ENCODE data around the gene CCDC192.
A peak's percentile ranks its signal among the peaks of the same experiment; 100 is the strongest.
"Not testable (repeated sequence)": the region's sequence is repeated elsewhere in the genome, so short reads cannot be mapped to it uniquely, and the experiment has no call there.

Gene CCDC192

DNA sequence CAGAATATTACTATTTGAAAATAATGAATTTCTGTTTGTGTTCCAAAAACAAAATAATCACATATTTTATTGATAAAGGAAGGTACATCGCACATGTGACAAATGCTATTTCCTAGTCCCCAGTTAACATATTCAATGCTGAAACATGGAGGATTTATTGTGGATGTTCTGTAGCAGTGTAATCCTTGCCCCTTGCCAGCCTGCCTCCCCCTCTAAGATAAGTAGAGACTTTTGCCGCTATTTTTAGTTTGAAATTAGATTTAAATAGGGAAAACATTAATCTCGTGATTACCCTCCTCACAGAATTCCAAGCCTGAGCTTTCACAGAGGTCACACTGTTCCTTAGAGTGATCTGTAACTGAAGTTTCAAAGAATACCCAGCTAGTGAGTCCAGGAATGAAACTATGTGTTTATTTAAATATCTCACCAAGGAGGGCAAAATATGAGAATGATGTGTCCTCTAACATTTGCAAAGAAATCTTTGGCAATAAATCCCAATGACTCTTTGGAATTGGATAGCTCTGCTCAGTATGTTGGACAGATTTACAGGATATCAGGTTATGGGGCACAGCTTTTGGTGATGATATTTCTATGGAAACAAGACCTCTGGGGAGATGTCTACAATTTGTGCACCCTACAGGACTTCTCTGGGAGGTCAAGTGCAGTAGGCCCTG lies 37.0 kb upstream of the CCDC192 start:
- TF ChIP-seq, protein P1, sequence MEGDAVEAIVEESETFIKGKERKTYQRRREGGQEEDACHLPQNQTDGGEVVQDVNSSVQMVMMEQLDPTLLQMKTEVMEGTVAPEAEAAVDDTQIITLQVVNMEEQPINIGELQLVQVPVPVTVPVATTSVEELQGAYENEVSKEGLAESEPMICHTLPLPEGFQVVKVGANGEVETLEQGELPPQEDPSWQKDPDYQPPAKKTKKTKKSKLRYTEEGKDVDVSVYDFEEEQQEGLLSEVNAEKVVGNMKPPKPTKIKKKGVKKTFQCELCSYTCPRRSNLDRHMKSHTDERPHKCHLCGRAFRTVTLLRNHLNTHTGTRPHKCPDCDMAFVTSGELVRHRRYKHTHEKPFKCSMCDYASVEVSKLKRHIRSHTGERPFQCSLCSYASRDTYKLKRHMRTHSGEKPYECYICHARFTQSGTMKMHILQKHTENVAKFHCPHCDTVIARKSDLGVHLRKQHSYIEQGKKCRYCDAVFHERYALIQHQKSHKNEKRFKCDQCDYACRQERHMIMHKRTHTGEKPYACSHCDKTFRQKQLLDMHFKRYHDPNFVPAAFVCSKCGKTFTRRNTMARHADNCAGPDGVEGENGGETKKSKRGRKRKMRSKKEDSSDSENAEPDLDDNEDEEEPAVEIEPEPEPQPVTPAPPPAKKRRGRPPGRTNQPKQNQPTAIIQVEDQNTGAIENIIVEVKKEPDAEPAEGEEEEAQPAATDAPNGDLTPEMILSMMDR (IDR thresholded peaks at IDR 0.05; ENCODE audit: low read depth, low read length) = no peak
- no peak overlapping the region for H3K4me3 ChIP-seq (ENCODE audit: low read depth, low read length)
- no peaks in the 10 kb centered on the region for H3K36me3 ChIP-seq
- H3K27me3 ChIP-seq (ENCODE audit: insufficient read depth, low read depth, severe bottlenecking) = no peaks in the 10 kb centered on the region
- H3K9me3 ChIP-seq (ENCODE audit: severe bottlenecking) = no peaks in the 10 kb centered on the region
- peak overlapping the region; percentile 25 for H3K27ac ChIP-seq
- DNase-seq = no peak

DNA sequence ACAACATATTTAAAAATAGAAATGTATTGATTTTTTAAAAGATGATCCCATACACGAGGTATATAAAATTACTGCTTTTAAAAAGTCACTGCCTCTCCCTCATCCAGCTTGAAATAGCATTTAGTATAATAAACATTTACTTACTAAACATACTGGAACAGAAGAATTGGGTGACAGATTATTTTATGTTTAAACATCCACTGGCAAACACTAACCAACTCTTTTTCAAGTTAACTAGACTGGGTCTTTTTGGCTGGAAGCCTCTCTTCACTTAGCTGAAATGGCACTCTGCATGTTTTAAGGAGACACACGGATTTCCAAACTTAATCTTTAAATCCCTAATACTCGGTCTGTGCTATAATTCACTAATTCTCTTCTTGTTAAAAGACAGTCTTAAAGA lies 35.3 kb upstream of the CCDC192 start:
- no peak overlapping the region for H3K27ac ChIP-seq
- no peaks in the 10 kb centered on the region for H3K36me3 ChIP-seq
- DNase-seq = no peak
- no peak overlapping the region for H3K4me3 ChIP-seq (ENCODE audit: low read depth, low read length)
- H3K27me3 ChIP-seq (ENCODE audit: insufficient read depth, low read depth, severe bottlenecking) = no peaks in the 10 kb centered on the region
- H3K9me3 ChIP-seq (ENCODE audit: severe bottlenecking) = no peaks in the 10 kb centered on the region
- TF ChIP-seq, protein P1 (IDR thresholded peaks at IDR 0.05; ENCODE audit: low read depth, low read length) = no peak

DNA sequence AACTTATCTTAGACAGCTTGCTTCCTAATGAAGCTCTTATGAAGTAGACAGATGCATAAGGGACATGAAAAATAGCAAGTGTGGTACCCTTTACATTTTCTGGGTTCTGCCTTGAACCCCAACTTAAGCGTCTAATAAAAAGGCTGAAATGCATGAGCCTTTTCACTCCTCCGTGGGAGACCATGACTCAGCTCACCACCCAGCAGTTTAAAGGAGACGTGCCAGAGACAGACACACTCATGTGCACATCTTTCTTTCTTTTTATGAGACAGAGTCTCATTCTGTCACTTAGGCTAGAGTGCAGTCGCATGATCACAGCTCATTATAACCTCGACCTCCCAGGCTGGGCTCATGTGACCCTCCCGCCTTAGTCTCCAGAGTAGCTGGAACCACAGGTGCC lies 32.0 kb upstream of the CCDC192 start:
- no peaks in the 10 kb centered on the region for H3K27me3 ChIP-seq (ENCODE audit: insufficient read depth, low read depth, severe bottlenecking)
- no peak overlapping the region for H3K4me3 ChIP-seq (ENCODE audit: low read depth, low read length)
- no peaks in the 10 kb centered on the region for H3K36me3 ChIP-seq
- TF ChIP-seq, protein P1 (IDR thresholded peaks at IDR 0.05; ENCODE audit: low read depth, low read length) = no peak
- H3K9me3 ChIP-seq (ENCODE audit: severe bottlenecking) = no peaks in the 10 kb centered on the region
- DNase-seq = no peak
- H3K27ac ChIP-seq = no peak overlapping the region

DNA sequence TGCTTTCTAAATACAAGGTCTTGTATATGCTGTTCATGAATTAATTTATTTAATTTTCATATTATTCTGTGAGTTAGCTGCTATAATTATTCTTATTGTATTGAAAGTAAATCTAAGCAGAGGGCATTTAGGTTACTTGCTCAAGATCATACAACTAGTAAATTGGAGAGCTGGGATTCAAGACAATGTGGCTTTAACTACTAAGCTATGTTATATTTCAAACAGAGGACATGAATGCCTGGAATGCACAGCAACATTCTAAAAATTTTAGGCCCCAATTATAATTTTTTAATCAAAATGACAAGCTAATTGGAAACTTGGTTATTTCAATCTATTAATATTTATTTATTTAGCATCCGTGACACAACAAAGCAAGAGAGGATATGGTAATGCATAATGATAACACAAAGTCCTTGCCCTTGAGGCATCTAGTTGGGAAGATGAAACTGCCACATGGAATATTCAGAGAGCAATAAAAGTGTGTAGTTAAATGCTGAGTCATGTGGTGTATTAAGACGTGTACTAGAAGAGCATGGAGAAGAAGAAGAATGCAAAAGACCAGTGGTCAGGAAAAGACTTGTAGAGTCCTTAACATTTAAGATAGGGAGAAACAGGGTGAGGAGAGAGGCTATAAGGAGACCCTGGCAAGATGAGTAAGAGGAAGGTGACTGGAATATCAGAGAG lies 29.9 kb upstream of the CCDC192 start:
- no peak overlapping the region for H3K4me3 ChIP-seq (ENCODE audit: low read depth, low read length)
- H3K36me3 ChIP-seq = no peaks in the 10 kb centered on the region
- no peak overlapping the region for H3K27ac ChIP-seq
- TF ChIP-seq, protein P1 (IDR thresholded peaks at IDR 0.05; ENCODE audit: low read depth, low read length) = no peak
- H3K9me3 ChIP-seq (ENCODE audit: severe bottlenecking) = no peaks in the 10 kb centered on the region
- H3K27me3 ChIP-seq (ENCODE audit: insufficient read depth, low read depth, severe bottlenecking) = no peaks in the 10 kb centered on the region
- no peak for DNase-seq

DNA sequence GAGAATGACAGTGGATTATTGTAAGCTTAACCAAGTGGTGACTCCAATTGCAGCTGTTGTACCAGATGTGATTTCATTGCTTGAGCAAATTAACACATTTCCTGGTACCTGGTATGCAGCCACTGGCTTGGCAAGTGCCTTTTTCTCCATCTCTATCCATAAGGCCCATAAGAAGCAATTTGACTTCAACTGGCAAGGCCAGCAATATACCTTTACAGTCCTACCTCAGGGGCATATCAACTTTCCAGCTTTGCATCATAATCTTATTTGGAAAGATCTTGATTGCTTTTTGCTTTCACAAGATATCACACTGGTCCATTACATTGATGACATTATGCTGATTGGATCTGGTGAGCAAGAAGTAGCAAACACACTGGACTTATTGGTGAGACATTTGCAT lies 26.2 kb upstream of the CCDC192 start:
- H3K27me3 ChIP-seq (ENCODE audit: insufficient read depth, low read depth, severe bottlenecking); H3K27ac ChIP-seq; DNase-seq; H3K4me3 ChIP-seq (ENCODE audit: low read depth, low read length); H3K9me3 ChIP-seq (ENCODE audit: severe bottlenecking); H3K36me3 ChIP-seq: not testable (repeated sequence)

DNA sequence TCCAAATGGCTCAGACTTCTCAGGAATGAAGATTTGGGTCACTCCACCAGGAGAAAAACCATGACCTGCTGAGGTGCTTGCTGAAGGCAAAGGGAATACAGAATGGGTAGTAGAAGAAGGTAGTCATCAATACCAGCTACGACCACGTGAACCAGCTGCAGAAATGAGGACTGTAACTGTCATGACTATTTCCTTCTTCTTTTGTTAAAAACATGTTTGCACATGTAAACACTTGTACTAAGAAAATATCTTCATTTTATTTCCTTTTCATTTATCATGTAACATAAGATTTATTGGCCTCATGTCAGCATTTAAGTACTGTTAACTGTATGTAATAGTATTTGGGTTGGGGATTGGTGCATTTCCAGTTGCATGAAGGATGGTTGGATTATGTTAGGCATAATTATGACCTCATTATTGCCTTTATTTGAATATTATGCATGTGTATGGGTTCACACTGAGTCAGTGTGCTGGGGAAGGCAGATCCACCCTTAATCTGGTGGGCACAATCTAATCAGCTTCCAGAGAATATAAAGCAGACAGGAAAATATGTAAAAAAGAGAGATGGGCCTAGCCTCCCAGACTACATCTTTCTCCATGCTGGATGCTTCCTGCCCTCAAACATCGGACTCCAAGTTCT lies 23.4 kb upstream of the CCDC192 start:
- not testable (repeated sequence) for H3K27me3 ChIP-seq (ENCODE audit: insufficient read depth, low read depth, severe bottlenecking); DNase-seq; H3K9me3 ChIP-seq (ENCODE audit: severe bottlenecking); H3K27ac ChIP-seq; H3K36me3 ChIP-seq; H3K4me3 ChIP-seq (ENCODE audit: low read depth, low read length)

Data from WERI-Rb-1 (cell line).